Dendritic cell treated with granulocyte-macrophage colony-stimulating factor and Interleukin-4, amounts not matched to agents 40 ng/mL and 50 ng/mL, for 4 days (primary cell): ENCODE data around the gene RAMP3.
"Not testable (repeated sequence)": the region's sequence is repeated elsewhere in the genome, so short reads cannot be mapped to it uniquely, and the experiment has no call there.

Experiments
- H3K27ac Mint-ChIP-seq: one replicate; pipeline ENCODE4 v1.8.0; 2022; ENCODE audit warnings: mild to moderate bottlenecking, mixed read lengths
- H3K27me3 Mint-ChIP-seq: one replicate; pipeline ENCODE4 v1.8.0; 2022; ENCODE audit warnings: mild to moderate bottlenecking, mixed read lengths
- H3K36me3 Mint-ChIP-seq: one replicate; pipeline ENCODE4 v1.8.0; 2022; ENCODE audit warnings: low read depth, mixed read lengths
- H3K4me1 Mint-ChIP-seq: one replicate; pipeline ENCODE4 v1.8.0; 2022; ENCODE audit warnings: low read depth, mixed read lengths
- H3K4me3 Mint-ChIP-seq: one replicate; pipeline ENCODE4 v1.8.0; 2022; ENCODE audit warnings: mild to moderate bottlenecking, moderate library complexity, mixed read lengths
- H3K9me3 Mint-ChIP-seq: one replicate; pipeline ENCODE4 v1.8.0; 2022; ENCODE audit warnings: mixed read lengths
- intact Hi-C: fragments of 100-400 bp; cut with micrococcal nuclease; formaldehyde crosslinking; loops from one replicate; pipeline ENCODE4 v1.15.0; 2022

Gene RAMP3

DNA sequence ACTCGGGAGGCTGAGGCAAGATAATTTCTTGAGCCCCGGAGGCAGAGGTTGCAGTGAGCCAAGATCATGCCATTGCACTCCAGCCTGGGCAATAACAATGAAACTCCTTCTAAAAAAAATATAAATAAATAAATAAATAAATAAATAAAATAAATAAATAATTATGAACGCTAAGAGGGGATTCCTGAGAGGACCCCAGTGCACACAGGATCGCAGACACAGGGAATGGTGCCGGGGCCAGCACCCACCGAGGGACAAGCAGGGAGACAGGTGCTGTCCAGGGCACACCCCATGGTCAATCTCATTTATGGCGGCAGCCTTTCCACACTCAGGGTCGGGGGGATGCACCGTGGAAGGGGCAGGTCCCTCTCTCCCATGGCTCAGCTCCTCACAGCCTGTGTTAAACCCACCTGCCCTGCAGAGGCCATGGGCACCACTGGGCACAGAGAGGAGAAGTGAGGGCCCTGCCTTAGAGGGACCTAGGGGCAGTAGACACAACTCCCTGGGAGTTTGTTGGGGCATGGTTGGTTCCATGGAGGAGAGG, 2.2 kb upstream of the RAMP3 start:
- Mint-ChIP-seq H3K4me1 (no peaks in the 10 kb centered on the region), H3K36me3 (no peaks in the 10 kb centered on the region), H3K4me3 (no peak overlapping the region), H3K27ac (no peak overlapping the region), H3K9me3 (no peaks in the 10 kb centered on the region), H3K27me3 (peaks cover 33% of the 10 kb centered on the region)
- intact Hi-C loops, result loop anchor here (10.0 kb wide), 1 partner anchor 699 kb away; no protein-coding TSS in a partner anchor

DNA sequence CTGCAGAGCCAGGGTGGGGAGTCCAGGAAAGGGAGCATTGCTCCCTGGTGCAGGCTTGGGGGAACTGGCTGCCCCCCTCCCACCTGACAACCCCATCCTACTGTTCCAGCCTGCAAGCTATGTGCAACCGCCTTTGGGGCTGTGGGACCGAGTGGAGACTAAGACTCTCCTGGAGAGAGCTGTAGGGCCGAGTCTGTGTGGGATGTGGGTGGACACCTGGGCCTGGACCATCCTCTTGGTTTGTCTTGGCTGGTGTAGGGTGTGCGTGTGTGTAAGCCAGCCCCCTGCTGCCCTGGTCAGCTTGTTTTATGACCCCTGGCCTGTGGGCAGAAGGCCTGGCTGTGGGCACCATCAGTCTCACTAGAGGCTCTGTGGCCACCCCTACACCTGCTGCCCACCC, 1.6 kb upstream of the RAMP3 start:
- intact Hi-C loops, result loop anchor here (10.0 kb wide), 1 partner anchor 699 kb away; no protein-coding TSS in a partner anchor

DNA sequence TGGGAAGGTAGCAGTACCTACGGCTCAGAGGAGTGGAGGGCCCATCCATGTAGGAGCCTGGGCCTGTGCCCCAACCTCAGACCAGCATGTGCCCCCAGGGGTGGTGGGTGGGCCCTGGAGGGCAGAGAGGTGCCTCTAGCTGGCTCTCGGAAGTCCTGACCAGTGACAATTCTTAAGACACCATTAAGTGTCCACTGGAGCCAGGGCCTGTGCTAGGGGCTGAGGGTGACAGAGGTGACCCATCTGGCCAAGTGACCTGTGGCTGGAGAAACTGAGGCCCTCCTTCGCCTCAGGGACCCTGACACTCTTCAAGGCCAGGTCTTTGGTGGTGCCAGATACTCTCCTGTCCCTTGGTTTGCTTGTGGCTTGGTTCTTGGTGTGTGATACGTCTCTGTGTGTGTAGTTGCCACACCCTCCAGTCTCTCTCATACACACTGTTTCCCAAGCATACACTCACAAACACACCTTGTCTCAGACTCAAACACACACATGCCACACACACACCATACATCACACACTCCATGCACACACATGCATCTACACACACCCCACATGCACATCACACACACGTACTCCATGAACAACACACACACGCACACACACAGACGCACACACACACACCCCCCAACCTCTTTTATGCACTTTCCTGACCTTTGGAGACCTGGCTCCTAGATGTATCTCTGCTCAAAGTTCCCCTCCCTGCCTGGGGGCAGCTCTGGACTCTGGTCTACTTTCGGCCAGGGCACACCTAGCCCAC, 897 bp upstream of the RAMP3 start:
- intact Hi-C loops, result loop anchor here (10.0 kb wide), 1 partner anchor 698 kb away; no protein-coding TSS in a partner anchor
- Mint-ChIP-seq H3K9me3 (no peaks in the 10 kb centered on the region), H3K36me3 (no peaks in the 10 kb centered on the region), H3K4me1 (peaks cover 11% of the 10 kb centered on the region), H3K4me3 (no peak overlapping the region), H3K27me3 (peaks cover 35% of the 10 kb centered on the region), H3K27ac (no peak overlapping the region)

More for the DNA sequence above, 1.6 kb upstream of the RAMP3 start:
- Mint-ChIP-seq H3K27ac (no peak overlapping the region), H3K4me1 (peaks cover 3% of the 10 kb centered on the region), H3K9me3 (no peaks in the 10 kb centered on the region), H3K4me3 (no peak overlapping the region), H3K36me3 (no peaks in the 10 kb centered on the region), H3K27me3 (peaks cover 34% of the 10 kb centered on the region)

DNA sequence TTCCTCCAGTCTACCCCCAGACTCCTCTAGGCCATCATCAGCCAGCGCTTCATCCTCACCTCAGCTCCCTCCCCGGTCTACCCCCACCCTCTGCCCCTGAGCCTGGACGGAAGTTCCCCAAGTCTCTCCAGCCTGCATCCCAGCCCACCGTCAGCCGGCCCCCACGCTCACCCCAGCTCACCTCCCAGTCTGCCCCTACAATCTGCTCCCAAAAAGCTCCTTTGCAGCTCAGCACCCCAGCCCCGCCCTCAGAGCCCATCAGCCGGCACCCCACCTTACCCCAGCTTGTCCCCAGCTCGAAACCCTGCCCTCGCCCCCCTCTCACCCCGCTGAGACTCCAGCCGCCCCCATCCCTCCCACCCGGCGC, 322 bp upstream of the RAMP3 start:
- Mint-ChIP-seq H3K4me1 (peaks cover 11% of the 10 kb centered on the region), H3K27ac (no peak overlapping the region), H3K4me3 (no peak overlapping the region), H3K9me3 (no peaks in the 10 kb centered on the region), H3K27me3 (peaks cover 35% of the 10 kb centered on the region), H3K36me3 (no peaks in the 10 kb centered on the region)
- intact Hi-C loops, result loop anchor here (10.0 kb wide), 1 partner anchor 698 kb away; no protein-coding TSS in a partner anchor

DNA sequence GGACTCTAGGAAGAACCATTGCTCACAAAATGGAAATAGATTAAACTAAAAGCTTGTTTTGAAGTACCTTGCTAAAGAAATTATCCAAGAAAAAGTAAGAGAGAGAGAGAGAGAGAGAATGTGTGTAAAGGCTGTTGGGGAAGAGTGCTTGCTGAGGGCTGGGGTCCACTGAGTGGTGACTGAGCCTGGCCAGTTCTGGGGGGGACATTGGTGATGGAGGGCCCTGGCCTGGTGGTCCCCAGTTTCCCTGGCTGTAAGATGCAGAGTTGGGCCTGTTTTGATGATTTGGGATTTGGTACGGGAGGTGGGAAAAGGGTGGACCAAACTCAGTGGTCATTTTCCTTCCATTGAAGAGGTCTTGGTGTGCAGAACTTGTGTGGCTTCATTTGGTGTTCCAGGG, 880 bp downstream of the RAMP3 start:
- intact Hi-C loops, result loop anchor here (10.0 kb wide), 1 partner anchor 696 kb away; no protein-coding TSS in a partner anchor
- H3K4me1 Mint-ChIP-seq, result peaks cover 11% of the 10 kb centered on the region
- H3K27me3 Mint-ChIP-seq, result peaks cover 35% of the 10 kb centered on the region
- H3K9me3 Mint-ChIP-seq, result no peaks in the 10 kb centered on the region
- no peak overlapping the region for H3K4me3 Mint-ChIP-seq
- no peak overlapping the region for H3K27ac Mint-ChIP-seq
- no peaks in the 10 kb centered on the region for H3K36me3 Mint-ChIP-seq

DNA sequence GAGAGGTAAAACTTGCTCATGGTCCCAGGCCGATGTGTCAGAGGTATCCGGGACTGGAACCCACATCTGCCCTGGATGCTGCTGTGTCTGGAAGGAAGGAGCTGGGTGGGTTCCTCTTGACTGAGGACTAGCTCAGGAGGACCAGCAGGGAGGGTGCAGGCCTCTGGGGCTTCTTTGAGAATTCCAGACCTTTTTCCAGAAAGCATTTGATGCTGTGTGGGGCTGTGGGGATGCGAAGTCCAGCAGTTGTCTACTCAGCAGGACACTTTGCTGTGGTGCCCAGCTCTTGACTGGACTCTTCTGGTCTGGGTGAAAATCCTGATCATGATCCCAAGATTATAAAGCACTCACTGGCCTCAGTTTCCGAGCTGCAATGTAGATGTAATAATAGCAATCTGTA, 1.7 kb downstream of the RAMP3 start:
- Mint-ChIP-seq H3K36me3 (no peaks in the 10 kb centered on the region), H3K9me3 (peaks cover 7% of the 10 kb centered on the region), H3K4me1 (peaks cover 11% of the 10 kb centered on the region), H3K4me3 (no peak overlapping the region), H3K27me3 (peaks cover 35% of the 10 kb centered on the region), H3K27ac (no peak overlapping the region)
- intact Hi-C loops, result loop anchor here (10.0 kb wide), 1 partner anchor 696 kb away; no protein-coding TSS in a partner anchor

DNA sequence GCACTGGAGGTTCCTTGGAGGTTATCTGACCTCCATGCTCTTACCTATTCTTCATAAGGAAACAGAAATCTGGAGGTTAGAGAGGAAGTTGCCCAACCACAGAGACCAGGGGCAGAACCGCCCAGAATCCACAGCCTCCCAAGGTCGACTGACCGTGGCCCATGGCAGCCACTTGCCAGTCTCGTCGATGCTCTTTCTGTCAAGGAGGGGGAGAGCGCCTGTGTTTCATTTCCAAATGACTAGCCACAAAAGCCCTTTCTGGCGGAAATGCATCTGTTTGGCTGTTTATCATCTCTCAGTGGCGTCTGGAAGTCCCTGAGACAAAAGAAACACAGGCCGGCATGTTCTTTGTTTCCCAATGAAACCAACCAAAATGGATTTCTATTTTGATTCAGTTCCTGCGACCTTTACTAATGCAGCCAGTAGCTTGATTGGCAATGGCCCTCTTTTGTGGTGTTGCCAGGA, 2.9 kb downstream of the RAMP3 start:
- peaks cover 18% of the 10 kb centered on the region for H3K9me3 Mint-ChIP-seq
- H3K4me1 Mint-ChIP-seq, result peaks cover 11% of the 10 kb centered on the region
- no peak overlapping the region for H3K27ac Mint-ChIP-seq
- peaks cover 36% of the 10 kb centered on the region for H3K27me3 Mint-ChIP-seq
- intact Hi-C loops, result no loop called here
- H3K4me3 Mint-ChIP-seq, result no peak overlapping the region
- H3K36me3 Mint-ChIP-seq, result no peaks in the 10 kb centered on the region

DNA sequence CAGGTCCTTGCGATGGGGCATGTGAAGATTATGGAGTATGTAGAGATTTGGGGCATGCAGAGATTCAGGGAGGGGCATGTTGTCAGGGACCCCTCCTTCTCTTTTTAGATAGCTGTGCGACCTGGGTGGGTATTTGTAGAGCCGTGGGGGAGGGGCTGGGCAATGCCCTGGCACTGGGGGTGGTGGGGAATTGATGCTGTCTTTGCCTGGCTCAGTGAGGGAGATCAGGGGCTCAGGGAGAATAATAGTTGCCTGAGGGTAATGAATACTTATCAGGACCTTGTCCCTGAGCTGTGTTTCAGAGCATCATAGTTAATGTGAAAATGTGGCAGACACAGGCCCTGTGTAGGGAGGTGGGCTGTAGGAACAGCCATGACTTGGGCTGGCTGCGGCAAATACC, 3.5 kb downstream of the RAMP3 start:
- H3K27ac Mint-ChIP-seq, result no peak overlapping the region

DNA sequence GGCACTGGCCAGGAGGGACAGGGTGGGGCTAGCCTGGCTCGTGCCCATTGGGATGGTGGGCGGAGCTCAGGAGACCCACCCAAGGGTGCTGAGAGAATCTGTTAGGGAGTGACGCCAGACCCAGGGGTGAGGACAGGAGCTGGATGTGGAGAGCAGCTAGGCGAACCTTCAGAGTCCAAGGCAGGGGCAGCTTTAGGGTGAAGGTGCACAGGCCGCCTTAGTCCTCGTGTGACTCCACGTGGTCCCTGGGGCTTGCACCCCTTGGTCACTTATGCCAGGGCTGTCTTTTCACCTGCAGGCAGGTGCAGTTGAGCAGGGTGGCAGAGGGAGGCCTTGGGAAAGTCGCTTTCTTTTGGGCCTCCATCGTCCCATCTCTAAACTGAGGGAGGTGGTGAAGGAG, 4.3 kb downstream of the RAMP3 start:
- no peak overlapping the region for H3K27ac Mint-ChIP-seq
- no peaks in the 10 kb centered on the region for H3K36me3 Mint-ChIP-seq
- peaks cover 18% of the 10 kb centered on the region for H3K9me3 Mint-ChIP-seq
- peaks cover 27% of the 10 kb centered on the region for H3K27me3 Mint-ChIP-seq
- H3K4me1 Mint-ChIP-seq, result peaks cover 11% of the 10 kb centered on the region
- intact Hi-C loops, result no loop called here
- H3K4me3 Mint-ChIP-seq, result no peak overlapping the region

More for the DNA sequence above, 3.5 kb downstream of the RAMP3 start:
- intact Hi-C loops, result no loop called here
- Mint-ChIP-seq H3K9me3 (peaks cover 18% of the 10 kb centered on the region), H3K4me1 (peaks cover 11% of the 10 kb centered on the region), H3K4me3 (no peak overlapping the region), H3K36me3 (no peaks in the 10 kb centered on the region), H3K27me3 (peaks cover 33% of the 10 kb centered on the region)

DNA sequence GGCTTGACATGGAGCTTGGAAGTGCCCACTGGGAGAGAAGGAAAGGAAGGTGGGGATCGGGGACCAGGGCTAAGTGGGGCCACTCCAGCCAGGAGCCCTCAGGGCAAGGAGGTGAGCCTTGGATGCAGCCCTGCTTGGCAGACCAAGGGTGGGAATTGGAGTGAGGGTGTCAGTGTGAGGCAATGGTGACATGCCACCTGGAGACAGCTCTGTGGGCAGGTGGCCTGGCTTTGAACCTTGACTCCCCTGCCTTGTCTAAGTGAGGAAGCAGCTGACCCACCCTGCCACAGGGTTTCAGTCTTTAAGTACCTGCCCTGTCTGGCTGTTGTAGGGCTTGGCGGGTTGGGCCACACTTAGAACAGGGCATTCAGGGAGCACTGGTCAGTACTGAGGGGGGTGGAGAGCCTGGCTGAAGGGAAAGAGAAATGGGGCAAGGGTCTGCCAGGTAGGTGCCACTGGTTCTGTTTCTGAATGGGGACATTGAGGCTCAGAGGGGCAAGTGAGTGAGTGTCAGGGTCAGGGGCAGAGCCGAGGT, 4.8 kb downstream of the RAMP3 start:
- H3K4me1 Mint-ChIP-seq, result peaks cover 11% of the 10 kb centered on the region
- intact Hi-C loops, result no loop called here
- peaks cover 24% of the 10 kb centered on the region for H3K27me3 Mint-ChIP-seq
- H3K9me3 Mint-ChIP-seq, result peaks cover 18% of the 10 kb centered on the region
- no peak overlapping the region for H3K27ac Mint-ChIP-seq
- no peak overlapping the region for H3K4me3 Mint-ChIP-seq
- H3K36me3 Mint-ChIP-seq, result no peaks in the 10 kb centered on the region

DNA sequence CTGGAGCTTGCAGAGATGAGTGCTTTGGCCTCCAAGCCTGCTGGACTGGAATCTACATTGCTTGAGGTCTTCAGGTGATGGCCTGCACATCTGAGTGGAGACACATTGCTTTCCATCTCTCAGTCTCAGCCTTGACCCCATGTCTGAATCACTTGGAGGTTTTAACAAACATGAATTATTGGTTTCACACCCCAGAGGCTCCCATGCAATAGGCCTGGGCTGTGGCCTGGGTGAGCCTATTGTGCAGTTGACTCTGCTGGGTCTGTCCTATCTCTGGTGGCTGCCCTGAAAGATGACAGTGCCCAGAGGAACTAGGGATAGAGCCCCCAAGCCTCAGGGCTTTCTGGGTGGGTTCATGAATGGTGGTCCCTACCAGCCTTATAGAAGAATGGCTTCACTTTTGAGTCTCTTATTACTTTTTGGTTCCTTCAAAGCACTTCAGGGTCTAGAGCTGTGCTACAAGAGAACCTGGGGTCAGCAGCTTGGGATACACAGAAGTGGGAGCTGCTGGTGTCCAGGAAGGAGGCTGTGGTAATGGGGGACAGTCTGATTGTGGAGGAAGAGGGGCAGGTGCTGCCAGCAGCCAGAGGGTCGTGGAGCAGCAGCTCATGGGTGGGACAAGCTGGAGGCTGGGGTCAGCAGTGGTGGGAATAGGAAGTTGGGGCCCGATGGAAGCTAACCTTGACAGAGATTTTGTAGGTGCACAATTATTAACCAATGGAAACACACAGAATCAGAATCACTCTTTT, 5.5 kb downstream of the RAMP3 start:
- intact Hi-C loops, result no loop called here

DNA sequence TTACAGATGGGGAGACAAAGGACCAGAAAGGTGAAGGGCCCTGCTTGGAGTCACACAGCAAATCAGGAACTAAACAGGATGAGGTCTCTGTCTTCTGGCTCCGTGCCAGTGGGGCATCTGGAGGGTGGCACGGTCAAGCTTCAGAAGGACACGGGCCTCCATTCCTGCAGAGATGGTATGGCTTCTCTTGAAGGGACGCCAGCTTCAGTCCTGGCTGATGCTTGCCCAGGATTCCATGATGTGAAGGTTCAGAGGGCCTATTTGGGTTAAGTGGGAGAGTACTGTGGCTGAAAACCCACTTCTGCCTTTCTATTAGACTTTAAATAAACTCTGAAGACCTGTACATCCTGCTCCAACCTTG, 6.1 kb downstream of the RAMP3 start:
- H3K27me3 Mint-ChIP-seq, result peaks cover 16% of the 10 kb centered on the region
- H3K36me3 Mint-ChIP-seq, result no peaks in the 10 kb centered on the region
- peaks cover 11% of the 10 kb centered on the region for H3K4me1 Mint-ChIP-seq
- H3K27ac Mint-ChIP-seq, result no peak overlapping the region
- intact Hi-C loops, result no loop called here
- peaks cover 18% of the 10 kb centered on the region for H3K9me3 Mint-ChIP-seq
- H3K4me3 Mint-ChIP-seq, result no peak overlapping the region

More for the DNA sequence above, 5.5 kb downstream of the RAMP3 start:
- Mint-ChIP-seq H3K27me3 (peaks cover 22% of the 10 kb centered on the region), H3K27ac (no peak overlapping the region), H3K4me1 (peaks cover 11% of the 10 kb centered on the region), H3K4me3 (no peak overlapping the region), H3K36me3 (no peaks in the 10 kb centered on the region), H3K9me3 (peaks cover 18% of the 10 kb centered on the region)

DNA sequence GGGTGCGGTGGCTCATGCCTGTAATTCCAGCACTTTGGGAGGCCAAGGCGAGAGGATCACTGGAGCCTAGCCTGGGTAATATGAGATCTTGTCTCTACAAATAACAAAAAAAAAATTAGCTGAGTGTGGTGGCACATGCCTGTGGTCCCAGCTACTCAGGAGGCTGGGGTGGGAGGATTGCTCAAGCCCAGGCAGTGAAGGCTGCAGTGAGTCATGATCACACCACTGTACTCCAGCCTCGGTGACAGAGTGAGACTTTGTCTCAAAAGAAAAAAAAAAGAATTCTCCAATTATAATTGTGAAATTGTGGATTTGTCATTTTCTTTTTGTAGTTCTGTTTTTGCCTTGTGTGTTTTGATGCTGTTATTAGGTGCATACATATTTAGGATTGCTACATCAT, 6.7 kb downstream of the RAMP3 start:
- Mint-ChIP-seq H3K27me3 (peaks cover 11% of the 10 kb centered on the region), H3K4me1 (peaks cover 11% of the 10 kb centered on the region), H3K9me3 (peaks cover 18% of the 10 kb centered on the region)
- H3K27ac Mint-ChIP-seq, H3K4me3 Mint-ChIP-seq, H3K36me3 Mint-ChIP-seq, intact Hi-C loops: not testable (repeated sequence)

DNA sequence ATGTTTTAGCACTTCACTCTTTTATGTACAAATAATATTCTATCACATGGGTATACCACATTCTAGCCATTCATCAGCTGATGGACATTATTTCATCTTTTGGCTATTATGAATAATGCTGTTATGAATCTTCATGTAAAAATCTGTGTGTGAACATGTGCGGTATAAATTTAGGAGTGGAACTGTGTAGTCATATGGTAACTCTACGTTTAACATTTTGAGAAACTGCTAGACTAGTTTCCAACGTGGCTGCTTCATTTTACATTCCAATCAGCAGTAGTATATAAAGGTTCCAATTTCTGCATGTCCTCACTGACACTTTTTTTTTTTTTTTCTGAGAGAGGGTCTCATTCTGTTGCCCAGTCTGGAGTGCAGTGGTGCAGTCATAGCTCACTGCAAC, 8.3 kb downstream of the RAMP3 start:
- H3K4me3 Mint-ChIP-seq, result no peak overlapping the region
- H3K27ac Mint-ChIP-seq, result no peak overlapping the region
- H3K36me3 Mint-ChIP-seq, result no peaks in the 10 kb centered on the region
- H3K4me1 Mint-ChIP-seq, result peaks cover 9% of the 10 kb centered on the region
- H3K9me3 Mint-ChIP-seq, result peaks cover 18% of the 10 kb centered on the region
- intact Hi-C loops, result no loop called here
- H3K27me3 Mint-ChIP-seq, result peaks cover 11% of the 10 kb centered on the region
